ENCODE results near the gene SNRNP200. TPM values are rescaled to one million over a fixed set of nuclear protein-coding genes. Genes with fewer than 3 reads are reported as not detected.

SNRNP200 gene
- total RNA-seq, 1 donor from 2014 or later, result 136 TPM

GRCh38 chr2:96225016-96225533, 80.3 kb downstream of the SNRNP200 start:
- no peaks in the 10 kb centered on the region for H3K36me3 Mint-ChIP-seq (ENCODE audit: unreplicated experiment)
- no peaks in the 10 kb centered on the region for H3K9me3 Mint-ChIP-seq (ENCODE audit: unreplicated experiment)
- H3K27ac Mint-ChIP-seq (ENCODE audit: unreplicated experiment), result no peak overlapping the region
- no peak for TF ChIP-seq CTCF (IDR thresholded peaks at IDR 0.05; ENCODE audit: partially characterized antibody, unreplicated experiment)
- no peak overlapping the region for H3K4me3 Mint-ChIP-seq (ENCODE audit: unreplicated experiment)
- H3K4me1 Mint-ChIP-seq (ENCODE audit: low read depth, unreplicated experiment), result no peaks in the 10 kb centered on the region
- no peak for DNase-seq
- no peaks in the 10 kb centered on the region for H3K27me3 Mint-ChIP-seq (ENCODE audit: unreplicated experiment)

Other genes starting within 250 kb of the SNRNP200 start
- gene ADRA2B, start 189.0 kb downstream of the SNRNP200 start, total RNA-seq (ENCODE audit: unreplicated experiment), result 0.91 TPM
- gene ASTL, start 167.0 kb downstream of the SNRNP200 start, total RNA-seq (ENCODE audit: unreplicated experiment), result not detected
- 0.34 TPM for gene DUSP2, start 160.1 kb downstream of the SNRNP200 start, total RNA-seq (ENCODE audit: unreplicated experiment)
- gene STARD7, start 96.7 kb downstream of the SNRNP200 start, total RNA-seq (ENCODE audit: unreplicated experiment), result 100 TPM
- 32.5 TPM for gene TMEM127, start 39.5 kb downstream of the SNRNP200 start, total RNA-seq (ENCODE audit: unreplicated experiment)
- 68.1 TPM for gene CIAO1, start 39.3 kb downstream of the SNRNP200 start, total RNA-seq (ENCODE audit: unreplicated experiment)
- 0.56 TPM for gene ITPRIPL1, start 19.8 kb upstream of the SNRNP200 start, total RNA-seq (ENCODE audit: unreplicated experiment)
- gene NCAPH, start 30.2 kb upstream of the SNRNP200 start, total RNA-seq (ENCODE audit: unreplicated experiment), result 6.6 TPM
- gene NEURL3, start 199.8 kb upstream of the SNRNP200 start, total RNA-seq (ENCODE audit: unreplicated experiment), result not detected
- 3.5 TPM for gene ARID5A, start 231.2 kb upstream of the SNRNP200 start, total RNA-seq (ENCODE audit: unreplicated experiment)